GM21825 (cell line): ENCODE measurements around the gene PAPSS1.

Source experiments
- ATAC-seq: cut with Tn5 transposase; IDR thresholded peaks from one replicate; pipeline ENCODE4 v1.9.1; 2021; ENCODE audit warnings: mild to moderate bottlenecking, moderate library complexity; ENCODE audit not compliant: unreplicated experiment

Gene PAPSS1

DNA sequence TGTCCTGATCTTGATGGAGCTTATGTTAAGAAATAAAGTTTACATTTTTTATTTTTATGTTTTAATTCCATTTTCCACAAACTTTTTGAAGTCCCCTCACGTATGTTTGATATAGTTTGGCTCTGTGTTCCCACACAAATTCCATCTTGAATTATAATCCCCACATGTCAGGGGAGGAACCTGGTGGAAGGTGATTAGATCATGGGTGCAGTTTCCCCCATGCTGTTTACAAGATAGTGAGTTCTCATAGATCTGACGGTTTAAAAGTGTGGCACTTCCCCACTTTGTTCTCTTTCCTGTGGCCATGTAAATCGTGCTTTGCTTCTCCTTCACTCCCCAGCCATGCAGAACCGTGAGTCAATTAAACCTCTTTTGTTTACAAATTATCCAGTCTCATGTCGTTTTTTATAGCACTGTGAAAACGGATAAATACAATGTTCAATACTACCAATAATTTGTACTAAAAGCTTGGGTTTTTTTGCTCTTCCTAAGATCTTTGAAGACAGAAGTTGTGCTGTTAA lies 89.8 kb downstream of the PAPSS1 start:
- no peak for ATAC-seq

DNA sequence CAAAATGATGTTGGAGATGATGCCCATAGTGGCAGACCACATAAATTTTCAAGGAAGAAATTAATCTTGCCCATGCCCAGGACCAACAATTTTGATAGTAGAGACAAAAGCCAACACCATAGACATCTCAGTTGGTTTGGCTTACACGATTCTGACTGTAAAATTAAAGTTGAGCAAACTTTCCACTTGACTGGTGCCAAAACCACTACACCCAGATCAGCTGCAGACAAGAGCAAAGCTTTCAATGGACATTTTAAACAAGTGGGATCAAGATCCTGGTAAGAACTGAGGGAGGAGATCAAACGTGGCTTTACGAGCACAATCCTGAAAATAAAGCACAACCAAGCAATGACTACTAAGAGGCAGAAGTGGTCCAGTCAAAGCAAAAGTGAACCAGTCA lies 90.7 kb downstream of the PAPSS1 start:
- no peak for ATAC-seq

DNA sequence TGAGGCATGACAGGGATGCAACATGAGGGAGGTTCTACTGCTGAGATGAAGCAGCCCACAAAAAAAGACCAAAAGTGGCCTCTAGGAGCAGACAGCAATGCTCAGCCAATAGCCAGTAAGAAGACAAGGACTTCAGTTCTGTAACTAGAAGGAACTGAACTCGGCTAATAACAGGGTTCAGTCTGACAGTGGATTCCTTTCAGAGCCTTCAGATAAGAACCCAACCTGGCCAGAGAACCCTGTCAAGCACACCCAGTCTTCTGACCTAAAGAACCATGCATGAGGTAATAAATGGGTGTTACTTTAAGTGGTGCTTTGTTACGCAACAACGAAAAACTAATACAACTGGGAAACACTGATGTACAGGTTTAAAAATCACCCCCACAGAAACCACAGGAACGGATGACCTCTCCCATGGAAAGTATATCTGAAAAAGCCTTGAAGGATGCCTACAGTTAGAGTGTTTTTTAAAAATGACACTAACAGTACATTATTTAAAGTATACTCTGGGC lies 94.6 kb downstream of the PAPSS1 start:
- no peak for ATAC-seq

DNA sequence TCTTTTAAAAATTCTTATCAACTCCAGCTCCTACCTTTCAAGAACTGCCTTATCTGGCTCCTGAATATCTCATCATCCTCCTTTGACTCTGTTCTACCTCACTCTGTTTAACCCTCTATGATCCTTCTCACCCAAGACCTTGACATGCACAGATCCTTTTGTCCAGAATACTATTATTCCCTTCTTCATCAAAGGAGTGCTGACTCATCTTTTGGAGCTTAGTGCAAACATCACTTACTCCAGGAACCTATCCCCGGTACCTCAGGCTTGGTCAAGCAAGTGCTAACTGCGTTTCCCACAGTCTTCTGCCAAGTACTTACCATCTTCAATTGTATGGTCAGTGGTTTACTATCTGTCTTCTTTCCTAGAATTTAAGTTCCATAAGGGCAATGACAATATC lies 96.0 kb downstream of the PAPSS1 start:
- no peak for ATAC-seq

DNA sequence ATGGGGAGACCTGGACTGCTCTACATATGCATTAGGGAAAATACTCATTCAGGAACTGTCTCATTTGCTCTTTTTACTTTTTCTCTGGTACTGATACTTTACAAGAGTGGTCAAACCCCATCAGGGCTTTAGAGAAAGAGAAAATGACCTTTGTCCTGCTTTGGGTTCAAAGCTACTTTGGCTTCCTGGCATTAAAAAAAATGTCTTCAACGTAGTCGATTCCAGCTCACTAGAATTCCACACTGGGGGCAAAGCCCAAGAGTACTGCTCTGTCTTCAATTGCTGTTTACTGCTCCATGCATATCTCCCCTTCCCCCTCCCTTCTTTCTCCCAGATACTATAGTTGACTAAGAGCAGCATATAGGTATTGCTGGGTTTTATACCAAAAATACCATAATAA lies 98.0 kb downstream of the PAPSS1 start:
- ATAC-seq = no peak

DNA sequence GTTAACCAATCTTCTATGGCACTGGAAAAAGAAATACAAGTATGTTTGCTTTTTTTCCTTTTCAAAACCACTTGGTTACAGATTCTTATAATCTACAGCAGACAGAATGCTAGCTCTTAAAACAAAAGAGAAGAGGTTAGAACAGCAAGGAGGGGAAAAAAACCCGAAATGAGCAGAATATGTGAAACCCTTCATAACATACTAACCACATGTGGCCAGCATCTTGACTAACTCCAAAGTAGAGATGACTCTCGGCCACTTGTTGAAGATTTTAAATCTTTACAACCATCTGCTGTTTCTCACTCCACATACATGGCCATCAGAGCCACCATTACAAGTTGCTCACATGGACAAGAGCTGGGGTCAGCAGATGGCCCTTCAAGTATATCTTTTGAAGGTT lies 100.3 kb downstream of the PAPSS1 start:
- no peak for ATAC-seq

DNA sequence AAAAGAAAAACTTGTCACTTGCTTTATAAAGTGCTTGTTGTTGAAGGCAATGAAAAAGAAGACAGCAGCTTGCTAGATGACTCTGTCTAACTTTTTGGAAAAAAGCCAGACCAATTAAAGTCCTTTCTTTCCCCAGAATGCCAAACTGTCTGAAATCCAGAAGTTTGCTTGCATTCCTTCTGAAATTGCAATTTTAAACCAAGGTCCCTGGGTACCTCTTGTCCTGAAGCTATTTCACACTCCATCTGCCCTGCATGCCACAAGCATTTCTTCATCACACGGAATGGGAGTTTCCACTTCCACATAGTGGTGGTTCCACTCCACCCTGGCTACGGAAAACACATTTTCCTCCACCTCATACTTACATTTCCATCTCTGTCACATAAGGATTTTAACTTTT lies 101.0 kb downstream of the PAPSS1 start:
- ATAC-seq = no peak

DNA sequence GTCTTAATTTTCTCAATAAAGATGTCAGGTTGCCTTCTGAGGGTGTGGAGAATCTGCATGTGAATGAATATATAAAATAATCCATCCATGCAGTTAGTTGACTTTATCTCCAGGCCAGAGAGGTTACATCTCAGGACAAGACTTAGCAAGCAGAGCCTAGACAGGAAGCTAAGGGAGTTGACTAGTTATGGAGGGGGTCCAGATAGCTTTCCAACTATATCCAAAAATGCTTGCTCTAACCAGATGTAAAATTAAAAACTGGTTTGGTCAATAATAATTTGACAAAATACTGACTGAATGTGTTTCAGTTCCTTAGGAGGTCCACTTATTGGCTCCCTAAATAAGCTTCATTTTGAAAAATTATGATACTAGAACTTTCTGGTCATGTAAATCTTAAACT lies 101.4 kb downstream of the PAPSS1 start:
- no peak for ATAC-seq

DNA sequence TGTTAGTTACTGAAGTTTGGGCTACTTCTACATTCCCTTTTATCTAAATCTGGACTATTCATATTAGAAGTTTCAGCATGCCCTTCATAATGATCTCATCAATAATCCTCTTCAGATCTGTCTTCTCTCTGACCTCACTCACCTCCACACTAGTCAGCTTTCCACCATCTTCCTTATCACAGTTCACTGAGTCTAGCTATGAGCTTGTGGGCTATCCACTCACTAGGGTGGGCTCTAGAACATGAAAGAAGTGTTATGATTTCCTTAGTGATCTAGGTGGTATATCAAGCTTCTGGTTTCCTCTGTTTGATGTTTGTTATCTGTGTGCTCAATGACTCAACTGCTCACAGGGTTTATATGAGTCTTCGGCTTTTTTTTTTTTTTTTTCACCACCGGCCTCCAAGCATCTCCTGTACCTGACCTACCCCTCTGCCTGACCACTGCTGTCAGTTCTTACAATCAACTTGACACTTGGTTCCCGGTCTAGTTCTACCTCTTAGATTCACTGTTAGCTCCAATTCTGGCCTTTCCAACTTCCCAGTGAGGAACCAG lies 103.1 kb downstream of the PAPSS1 start:
- ATAC-seq = no peak

DNA sequence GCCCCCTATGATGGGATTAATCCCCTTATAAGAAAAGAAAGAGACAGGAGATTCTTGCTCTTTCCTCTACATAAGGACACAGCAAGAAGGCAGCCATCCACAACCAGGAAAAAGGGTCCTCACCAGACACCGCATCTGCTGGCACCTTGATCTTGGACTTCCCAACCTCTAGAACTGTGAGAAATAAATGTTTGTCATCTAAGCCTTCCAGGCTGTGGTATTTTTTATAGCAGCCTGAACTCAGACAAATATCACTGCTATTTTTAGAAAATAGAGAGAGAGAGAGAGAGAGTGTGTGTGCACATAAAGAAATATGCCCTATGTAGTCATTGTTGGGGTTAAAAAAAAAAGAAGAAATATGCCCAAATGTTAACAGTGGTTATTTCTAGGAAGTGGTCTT lies 104.2 kb downstream of the PAPSS1 start:
- ATAC-seq = no peak

DNA sequence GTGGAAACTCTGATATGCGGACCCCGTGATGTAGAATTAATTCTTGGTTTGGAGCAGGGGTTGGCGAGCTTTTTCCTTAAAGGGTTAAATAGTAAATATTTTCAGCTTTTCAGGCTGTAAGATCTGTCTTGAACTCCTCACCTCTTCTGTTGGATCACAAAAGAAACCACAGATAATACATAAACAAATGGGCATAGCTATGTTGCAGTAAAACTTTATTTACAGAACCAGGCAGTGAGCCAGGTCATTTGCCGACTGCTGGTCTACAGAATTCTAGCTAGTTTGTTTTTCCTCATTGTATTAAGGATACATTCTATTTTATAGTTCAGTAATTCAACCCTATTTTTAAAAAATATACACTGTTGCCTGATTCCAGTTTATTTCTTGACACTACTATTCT lies 116.6 kb downstream of the PAPSS1 start:
- no peak for ATAC-seq

DNA sequence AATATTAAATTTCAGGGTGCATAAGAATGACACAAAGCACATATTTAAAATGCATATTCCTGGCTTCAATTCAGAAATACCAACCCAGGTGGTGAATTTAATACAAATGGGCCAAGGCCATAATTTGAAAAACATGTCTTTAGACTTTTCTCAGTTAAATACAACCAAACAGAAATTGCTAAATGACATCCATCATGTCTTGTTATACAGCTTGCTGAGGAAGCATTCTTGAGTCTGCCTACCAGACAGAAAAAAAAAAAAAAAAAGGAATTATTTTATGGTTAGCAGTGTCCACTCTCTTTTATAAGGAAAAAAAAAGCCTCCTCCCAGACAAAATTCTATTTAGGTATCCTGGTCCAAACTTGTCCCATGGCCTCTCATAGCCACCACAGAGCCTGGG lies 119.1 kb downstream of the PAPSS1 start:
- ATAC-seq = no peak

DNA sequence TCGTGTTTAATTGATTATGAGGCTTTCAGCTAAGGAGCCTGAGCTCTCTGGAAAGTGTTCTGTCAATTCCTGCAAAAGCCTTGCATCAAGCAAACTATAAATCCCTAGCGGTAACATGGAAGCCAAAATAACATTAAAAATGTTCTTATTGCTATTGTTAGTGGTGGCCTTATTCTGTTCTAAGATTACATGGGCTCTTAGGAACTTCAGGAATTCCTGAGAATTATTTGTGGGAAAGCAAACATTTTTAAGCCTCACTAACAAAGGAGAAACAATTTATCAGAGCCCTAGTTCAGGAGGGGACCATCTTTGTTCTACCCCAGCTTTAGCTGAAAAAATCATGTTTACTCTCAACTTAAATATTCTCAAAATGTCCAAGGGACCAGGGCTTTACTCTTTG lies 119.6 kb downstream of the PAPSS1 start:
- no peak for ATAC-seq

DNA sequence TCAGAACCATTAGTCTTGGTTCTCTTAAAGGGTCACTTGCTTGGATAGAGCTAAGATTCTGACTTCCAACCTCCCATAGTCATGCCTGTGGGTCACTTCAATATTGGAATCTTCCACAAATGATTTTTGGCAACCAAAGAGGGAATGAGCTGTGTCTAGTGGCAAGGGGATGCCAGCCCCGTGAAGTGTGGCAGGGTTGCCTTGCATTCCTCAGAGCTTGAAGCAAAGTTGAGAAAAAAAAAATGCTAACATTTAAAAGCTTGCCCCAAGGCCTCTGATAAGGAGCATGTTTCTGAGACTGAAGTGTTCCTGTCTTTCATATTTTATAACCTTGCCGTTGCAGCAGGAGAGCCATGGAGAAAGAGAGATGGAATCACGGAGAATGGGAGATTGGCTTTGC lies 120.2 kb downstream of the PAPSS1 start:
- ATAC-seq = no peak

DNA sequence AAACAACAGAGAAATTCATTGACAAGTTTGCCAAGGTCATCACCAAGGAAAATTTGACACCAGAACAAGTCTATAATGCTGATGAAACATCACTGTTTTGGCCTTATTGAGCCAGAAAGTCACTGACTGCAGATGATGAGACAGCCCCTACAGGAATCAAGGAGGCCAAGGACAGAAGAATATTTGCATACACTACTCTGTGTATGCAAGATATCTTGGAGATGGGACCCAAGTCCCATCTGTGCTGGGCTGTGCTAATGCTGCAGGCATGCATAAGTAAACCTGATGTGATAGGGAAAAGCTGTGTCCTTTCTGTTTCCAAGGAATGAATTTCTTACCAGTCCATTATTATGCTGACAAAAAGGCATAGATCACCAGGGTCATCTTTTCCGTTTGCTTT lies 126.8 kb downstream of the PAPSS1 start:
- no peak for ATAC-seq

DNA sequence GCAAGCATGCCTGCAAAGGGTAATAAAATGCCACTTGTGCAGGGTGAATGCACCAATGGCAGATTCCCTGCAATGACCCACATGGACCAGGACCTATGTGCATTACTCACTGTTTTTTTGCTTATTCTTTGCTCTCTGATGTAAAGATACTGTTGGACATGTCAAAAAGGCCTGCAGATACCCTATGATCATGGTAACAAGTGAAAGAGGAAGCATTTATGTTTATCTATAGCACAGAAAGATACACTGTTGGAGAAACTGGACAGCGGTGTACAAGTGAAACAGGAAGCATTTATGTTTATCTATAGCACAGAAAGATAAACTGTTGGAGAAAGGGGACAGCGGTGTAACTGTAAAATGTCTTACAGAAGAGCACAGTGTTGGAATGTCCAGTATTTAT lies 127.5 kb downstream of the PAPSS1 start:
- peak; percentile 91 for ATAC-seq

DNA sequence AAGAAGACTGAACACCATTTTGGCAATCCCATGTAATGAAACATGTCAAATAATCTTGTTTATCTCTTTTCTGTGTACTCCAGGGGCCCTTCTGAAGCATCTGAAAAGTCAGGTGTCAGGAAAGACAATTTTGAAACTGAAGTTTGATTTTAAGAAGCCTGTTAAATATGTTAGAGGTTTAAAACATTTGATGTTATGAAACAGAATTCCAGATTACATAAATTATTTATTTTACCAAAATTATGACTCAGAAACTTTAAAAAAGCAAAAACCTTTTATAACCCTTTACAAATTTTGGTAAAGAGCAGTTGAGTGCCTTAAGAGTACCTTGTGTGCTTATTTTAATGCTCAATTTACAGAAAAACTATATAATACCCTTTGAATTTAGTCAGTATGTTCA lies 130.8 kb downstream of the PAPSS1 start:
- ATAC-seq = no peak

DNA sequence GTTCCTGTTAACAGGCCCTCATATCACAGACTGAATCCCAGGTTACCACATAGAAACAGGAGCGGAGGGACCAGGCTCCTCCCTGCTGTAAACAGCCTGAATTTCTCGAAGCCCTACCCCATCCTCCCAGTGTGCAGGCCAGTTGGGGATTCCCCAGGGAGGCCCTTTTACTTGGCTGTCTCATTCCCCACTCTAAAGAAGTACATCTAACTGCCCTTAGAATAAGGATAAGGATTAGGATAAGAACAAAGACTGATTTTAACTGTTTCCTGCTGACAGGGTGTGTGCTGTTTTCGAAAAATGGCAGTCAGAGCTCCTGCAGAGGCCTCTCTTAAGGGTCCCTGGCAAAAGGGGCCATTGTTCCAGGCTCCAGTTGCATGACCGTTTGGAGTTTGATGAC lies 133.7 kb downstream of the PAPSS1 start:
- ATAC-seq = no peak

DNA sequence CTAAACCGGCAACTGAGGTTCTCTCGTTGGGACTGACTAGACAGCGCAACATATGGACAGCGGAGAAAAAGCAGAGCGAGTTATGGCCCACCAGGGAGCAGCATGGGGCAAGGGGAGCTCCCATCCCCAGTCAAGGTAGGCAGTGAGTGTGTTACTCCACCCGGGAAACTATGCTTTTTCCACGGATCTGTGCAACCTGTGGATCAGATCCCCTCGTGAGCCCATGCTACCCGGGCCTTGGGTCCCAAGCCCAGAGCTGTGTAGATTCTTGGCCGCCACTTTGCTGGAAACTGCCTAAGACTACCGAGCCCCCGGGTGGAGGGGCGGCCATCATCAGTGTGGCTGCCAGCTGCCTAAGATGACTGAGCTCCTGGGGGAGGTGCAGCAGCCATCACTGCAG lies 140.9 kb downstream of the PAPSS1 start:
- ATAC-seq = no peak

DNA sequence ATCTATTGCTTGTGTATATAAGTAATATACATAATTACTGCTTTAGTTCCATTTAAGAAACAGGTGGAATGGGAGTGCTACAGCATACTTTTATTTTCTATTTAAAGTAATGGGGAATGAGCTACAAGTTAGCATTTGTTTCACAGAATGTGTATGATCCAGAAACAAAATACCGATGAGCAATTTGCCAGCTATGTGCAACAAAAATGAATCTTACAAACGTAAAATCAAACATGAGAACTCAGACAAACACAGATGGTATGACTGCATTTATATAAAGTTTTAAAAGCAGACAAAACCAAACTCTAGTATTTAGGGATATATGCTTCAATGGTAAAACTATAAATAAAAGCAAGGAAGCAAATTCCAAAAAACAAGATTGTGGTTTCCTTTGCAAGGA lies 141.7 kb downstream of the PAPSS1 start:
- no peak for ATAC-seq

DNA sequence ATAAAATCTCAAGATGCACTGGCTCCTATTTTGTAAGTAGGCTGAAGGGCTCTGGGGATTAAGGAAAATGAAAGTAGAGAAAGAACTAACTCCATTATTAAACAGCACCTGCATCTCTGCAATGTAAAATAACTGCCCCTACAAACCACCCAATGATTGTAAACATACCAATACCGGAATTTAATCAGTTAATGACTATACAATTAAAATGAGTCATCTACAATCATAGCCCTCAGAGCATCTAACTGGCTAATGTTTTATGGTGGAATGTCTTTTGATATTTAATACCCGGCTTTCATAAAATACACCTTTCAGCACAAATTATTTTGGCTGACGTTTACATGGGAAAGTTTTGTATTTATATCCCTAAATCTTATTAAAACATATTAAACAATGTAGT lies 142.3 kb downstream of the PAPSS1 start:
- no peak for ATAC-seq

DNA sequence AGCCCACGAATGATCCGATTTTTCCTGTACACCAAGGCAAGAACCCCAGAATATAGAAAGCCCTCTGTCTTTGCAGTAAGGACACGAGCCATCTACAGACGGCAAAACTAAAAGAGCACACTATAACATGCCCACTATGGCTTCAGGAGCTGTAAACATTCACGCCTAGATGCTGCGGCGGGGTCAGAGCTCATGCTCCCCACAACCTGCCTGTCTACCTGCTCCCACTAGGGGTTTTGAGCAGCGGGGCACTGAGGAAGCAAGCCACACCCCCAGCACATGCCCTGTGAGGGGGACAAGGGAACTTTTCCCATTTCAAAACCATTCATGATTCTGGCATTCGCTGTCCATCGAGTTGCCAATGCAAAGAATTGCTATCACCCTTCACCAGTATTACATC lies 144.8 kb downstream of the PAPSS1 start:
- ATAC-seq = no peak

DNA sequence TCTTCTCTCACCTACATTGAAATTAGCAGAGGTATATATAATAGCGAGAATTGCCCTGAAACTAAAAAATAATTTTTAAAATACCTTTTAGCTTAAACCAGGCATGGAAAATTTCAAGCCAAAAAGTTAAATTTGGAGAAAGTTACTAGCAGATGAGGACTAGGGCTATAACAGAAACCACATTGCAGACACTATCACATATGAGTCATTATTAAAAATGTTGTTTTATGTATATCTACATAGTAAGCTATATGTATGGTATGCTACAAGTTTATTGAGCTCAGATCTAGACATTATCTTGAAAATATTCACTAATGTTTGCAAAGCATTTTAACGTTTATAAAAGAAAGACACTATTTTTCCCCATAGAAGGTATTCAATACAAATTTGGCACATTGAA lies 147.8 kb downstream of the PAPSS1 start:
- no peak for ATAC-seq
